ENCODE results near the gene METTL8. TPM values are rescaled to one million over a fixed set of nuclear protein-coding genes. Genes with fewer than 3 reads are reported as not detected.

The METTL8 gene
- polyA plus RNA-seq, 3 donors, result 3.3 to 9.8 (median 6.9) TPM

DNA sequence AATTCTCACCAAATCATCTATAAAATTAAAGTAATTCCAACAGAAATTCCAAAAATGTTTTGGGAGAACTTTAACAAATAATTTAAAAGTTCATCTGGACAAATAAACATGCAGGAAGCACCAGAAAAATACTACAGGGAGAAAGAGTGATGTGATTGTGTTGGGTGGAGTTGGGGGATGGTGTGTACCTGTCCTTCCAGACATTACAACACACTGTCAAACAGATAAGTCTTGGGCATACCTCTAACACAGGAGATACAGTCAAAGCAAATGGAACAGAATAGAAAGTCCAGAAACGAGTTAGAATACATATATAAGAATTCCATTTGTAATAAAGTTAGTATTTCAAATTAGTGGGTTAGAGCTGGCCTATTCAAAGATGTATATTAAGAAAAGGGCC, 22.6 kb downstream of the METTL8 start:
- Mint-ChIP-seq H3K4me3 (no peak overlapping the region), H3K27ac (no peak overlapping the region), H3K36me3 (no peaks in the 10 kb centered on the region), H3K9me3 (no peaks in the 10 kb centered on the region), H3K27me3 (ENCODE audit: low read depth in 3 of 3) (no peaks in the 10 kb centered on the region), H3K4me1 (peaks cover 15% of the 10 kb centered on the region)
- no peaks in the 10 kb centered on the region for H4K20me1 ChIP-seq (ENCODE audit: insufficient read depth, low read length)
- H3K36me3 ChIP-seq (replicated peaks in 1 of 2; ENCODE audit: control insufficient read depth in 1 of 2, insufficient read depth in 2 of 2, low read length in 2 of 2), result no peaks in the 10 kb centered on the region
- no peak overlapping the region for H3K9ac ChIP-seq (ENCODE audit: insufficient read depth, low read length, poor library complexity, severe bottlenecking)
- no peak overlapping the region for H3K4me2 ChIP-seq (replicated peaks; ENCODE audit: extremely low read depth, low read length, poor library complexity, severe bottlenecking)
- no peaks in the 10 kb centered on the region for H3K79me2 ChIP-seq (ENCODE audit: insufficient read depth, low read length)
- H3K27me3 ChIP-seq (ENCODE audit: control insufficient read depth in 2 of 2, insufficient read depth in 2 of 2, low read length in 2 of 2), result no peaks in the 10 kb centered on the region
- no peaks in the 10 kb centered on the region for H3K9me3 ChIP-seq (replicated peaks in 1 of 2; ENCODE audit: control insufficient read depth in 1 of 2, insufficient read depth in 1 of 2, low read length in 2 of 2)
- no peak overlapping the region for H3K27ac ChIP-seq (ENCODE audit: low read depth in 1 of 2, low read length in 2 of 2)
- intact Hi-C loops (cut with micrococcal nuclease), result loop anchor here in 1 of 2 donors (10.0 kb wide), 1 partner anchor 436 kb away; no protein-coding TSS in a partner anchor
- TF ChIP-seq, protein P1, sequence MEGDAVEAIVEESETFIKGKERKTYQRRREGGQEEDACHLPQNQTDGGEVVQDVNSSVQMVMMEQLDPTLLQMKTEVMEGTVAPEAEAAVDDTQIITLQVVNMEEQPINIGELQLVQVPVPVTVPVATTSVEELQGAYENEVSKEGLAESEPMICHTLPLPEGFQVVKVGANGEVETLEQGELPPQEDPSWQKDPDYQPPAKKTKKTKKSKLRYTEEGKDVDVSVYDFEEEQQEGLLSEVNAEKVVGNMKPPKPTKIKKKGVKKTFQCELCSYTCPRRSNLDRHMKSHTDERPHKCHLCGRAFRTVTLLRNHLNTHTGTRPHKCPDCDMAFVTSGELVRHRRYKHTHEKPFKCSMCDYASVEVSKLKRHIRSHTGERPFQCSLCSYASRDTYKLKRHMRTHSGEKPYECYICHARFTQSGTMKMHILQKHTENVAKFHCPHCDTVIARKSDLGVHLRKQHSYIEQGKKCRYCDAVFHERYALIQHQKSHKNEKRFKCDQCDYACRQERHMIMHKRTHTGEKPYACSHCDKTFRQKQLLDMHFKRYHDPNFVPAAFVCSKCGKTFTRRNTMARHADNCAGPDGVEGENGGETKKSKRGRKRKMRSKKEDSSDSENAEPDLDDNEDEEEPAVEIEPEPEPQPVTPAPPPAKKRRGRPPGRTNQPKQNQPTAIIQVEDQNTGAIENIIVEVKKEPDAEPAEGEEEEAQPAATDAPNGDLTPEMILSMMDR (IDR thresholded peaks at IDR 0.05), result no peak
- WGBS (ENCODE audit: insufficient coverage), result no CpG with 5 or more reads among the region's 1 CpG
- no peak overlapping the region for H2AFZ ChIP-seq (ENCODE audit: insufficient read depth, low read depth, low read length, poor library complexity, severe bottlenecking)
- no peak overlapping the region for H3K4me3 ChIP-seq (replicated peaks in 1 of 3; ENCODE audit: low read depth in 2 of 3, low read length in 3 of 3)
- peaks cover 0 to 3% of the 10 kb centered on the region in 2 donors for H3K4me1 ChIP-seq (ENCODE audit: control insufficient read depth in 1 of 2, insufficient read depth in 2 of 2, low read length in 2 of 2)
- no peak for DNase-seq

DNA sequence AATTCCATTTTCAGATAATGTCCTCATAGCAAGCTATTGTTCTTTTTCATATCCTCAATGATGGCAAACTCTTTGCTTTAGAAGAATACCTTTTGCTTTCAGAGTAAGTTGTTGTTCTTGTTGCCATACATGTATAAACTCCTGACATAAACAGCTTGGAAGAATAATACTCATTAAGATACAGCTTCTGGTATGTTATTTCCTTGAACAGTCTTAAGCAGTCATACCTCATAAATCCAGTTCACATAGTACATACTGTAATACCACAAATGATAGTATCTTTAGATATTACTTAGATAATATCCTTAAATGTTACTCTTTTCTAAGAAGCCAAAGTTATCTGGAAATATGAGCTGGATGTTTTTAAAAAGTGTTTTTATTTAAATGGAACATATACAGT, 23.2 kb downstream of the METTL8 start:
- Histone ChIP-seq H3K4me1 (ENCODE audit: control insufficient read depth in 1 of 2, insufficient read depth in 2 of 2, low read length in 2 of 2) (peaks cover 0 to 3% of the 10 kb centered on the region in 2 donors), H3K27ac (ENCODE audit: low read depth in 1 of 2, low read length in 2 of 2) (no peak overlapping the region), H4K20me1 (ENCODE audit: insufficient read depth, low read length) (no peaks in the 10 kb centered on the region), H3K36me3 (replicated peaks in 1 of 2; ENCODE audit: control insufficient read depth in 1 of 2, insufficient read depth in 2 of 2, low read length in 2 of 2) (no peaks in the 10 kb centered on the region), H3K27me3 (ENCODE audit: control insufficient read depth in 2 of 2, insufficient read depth in 2 of 2, low read length in 2 of 2) (no peaks in the 10 kb centered on the region), H3K4me2 (replicated peaks; ENCODE audit: extremely low read depth, low read length, poor library complexity, severe bottlenecking) (no peak overlapping the region), H2AFZ (ENCODE audit: insufficient read depth, low read depth, low read length, poor library complexity, severe bottlenecking) (no peak overlapping the region), H3K9ac (ENCODE audit: insufficient read depth, low read length, poor library complexity, severe bottlenecking) (no peak overlapping the region), H3K79me2 (ENCODE audit: insufficient read depth, low read length) (no peaks in the 10 kb centered on the region), H3K9me3 (replicated peaks in 1 of 2; ENCODE audit: control insufficient read depth in 1 of 2, insufficient read depth in 1 of 2, low read length in 2 of 2) (no peaks in the 10 kb centered on the region), H3K4me3 (replicated peaks in 1 of 3; ENCODE audit: low read depth in 2 of 3, low read length in 3 of 3) (no peak overlapping the region)
- Mint-ChIP-seq H3K36me3 (no peaks in the 10 kb centered on the region), H3K27me3 (ENCODE audit: low read depth in 3 of 3) (no peaks in the 10 kb centered on the region), H3K9me3 (no peaks in the 10 kb centered on the region), H3K4me3 (no peak overlapping the region), H3K27ac (no peak overlapping the region), H3K4me1 (peaks cover 12% of the 10 kb centered on the region)
- intact Hi-C loops (cut with micrococcal nuclease), result loop anchor here in 1 of 2 donors (10.0 kb wide), 1 partner anchor 436 kb away; no protein-coding TSS in a partner anchor
- DNase-seq, result no peak
- TF ChIP-seq, protein P1 (IDR thresholded peaks at IDR 0.05), result no peak

All from CD14-positive monocyte (primary cell).